Right hindlimb (tissue), 1 donor: ENCODE data around the gene STK24.
"Not testable (repeated sequence)": the region's sequence is repeated elsewhere in the genome, so short reads cannot be mapped to it uniquely, and the experiment has no call there.

Experiments used
- DNase-seq: peaks from one replicate; pipeline ENCODE4 v3.0.0-alpha.2; 2018

Gene STK24

GRCh38 chr13:98576963-98577835 is at the start of gene STK24:
STK24 (minus strand) TSS chr13:98577107; CDS start chr13:98576786, 321 bp downstream.
- DNase-seq: peak; percentile 84

- no peak for DNase-seq
Measured at GRCh38 chr13:98626298-98626935, 49.5 kb upstream of the STK24 start.

GRCh38 chr13:98624589-98624988 is 47.7 kb upstream of the STK24 start:
- DNase-seq: not testable (repeated sequence)

GRCh38 chr13:98622931-98623331 is 46.0 kb upstream of the STK24 start:
- no peak for DNase-seq

- no peak for DNase-seq
Measured at GRCh38 chr13:98619556-98619955, 42.6 kb upstream of the STK24 start.

- not testable (repeated sequence) for DNase-seq
Measured at GRCh38 chr13:98615595-98615994, 38.7 kb upstream of the STK24 start.

- DNase-seq: no peak
Measured at GRCh38 chr13:98613591-98613990, 36.7 kb upstream of the STK24 start.

- DNase-seq: no peak
Measured at GRCh38 chr13:98609756-98610155, 32.8 kb upstream of the STK24 start.

- no peak for DNase-seq
Measured at GRCh38 chr13:98606296-98606695, 29.4 kb upstream of the STK24 start.

GRCh38 chr13:98599502-98600328 is 22.8 kb upstream of the STK24 start:
- no peak for DNase-seq

- no peak for DNase-seq
Measured at GRCh38 chr13:98598043-98598442, 21.1 kb upstream of the STK24 start.

- no peak for DNase-seq
Measured at GRCh38 chr13:98595134-98595533, 18.2 kb upstream of the STK24 start.

GRCh38 chr13:98592362-98592732 is 15.4 kb upstream of the STK24 start:
- no peak for DNase-seq

GRCh38 chr13:98591721-98592361 is 14.9 kb upstream of the STK24 start:
- DNase-seq: no peak

- not testable (repeated sequence) for DNase-seq
Measured at GRCh38 chr13:98590471-98590870, 13.6 kb upstream of the STK24 start.

GRCh38 chr13:98589516-98589915 is 12.6 kb upstream of the STK24 start:
- DNase-seq: not testable (repeated sequence)

- no peak for DNase-seq
Measured at GRCh38 chr13:98586400-98587345, 9.8 kb upstream of the STK24 start.

- no peak for DNase-seq
Measured at GRCh38 chr13:98585946-98586345, 9.0 kb upstream of the STK24 start.

GRCh38 chr13:98585398-98585754 is 8.5 kb upstream of the STK24 start:
- DNase-seq: no peak

- DNase-seq: no peak
Measured at GRCh38 chr13:98584668-98585397, 7.9 kb upstream of the STK24 start.

GRCh38 chr13:98582947-98583346 is 6.0 kb upstream of the STK24 start:
- DNase-seq: no peak
